Activated CD8-positive, alpha-beta memory T cell treated with anti-CD3 and anti-CD28 coated beads, Interleukin-2, amount 50 U/mL, for 24 hours (primary cell): ENCODE results near the gene EIF2S2.

Source experiments
- DNase-seq: peaks from one replicate; pipeline ENCODE4 v3.0.0-alpha.2; 2020; ENCODE audit errors: extremely low read depth

EIF2S2 gene

GRCh38 chr20:34120213-34120612 is 8.2 kb upstream of the EIF2S2 start:
- DNase-seq: no peak

- no peak for DNase-seq
Observed at GRCh38 chr20:34115232-34115631, 3.2 kb upstream of the EIF2S2 start.

GRCh38 chr20:34114809-34115208 is 2.8 kb upstream of the EIF2S2 start:
- no peak for DNase-seq

- no peak for DNase-seq
Observed at GRCh38 chr20:34112600-34113101, 608 bp upstream of the EIF2S2 start.

GRCh38 chr20:34110745-34111641 is 1.1 kb downstream of the EIF2S2 start:
- no peak for DNase-seq

GRCh38 chr20:34110025-34110744 is 1.9 kb downstream of the EIF2S2 start:
- no peak for DNase-seq

GRCh38 chr20:34109442-34109841 is 2.6 kb downstream of the EIF2S2 start:
- no peak for DNase-seq

GRCh38 chr20:34108616-34109174 is 3.3 kb downstream of the EIF2S2 start:
- no peak for DNase-seq

GRCh38 chr20:34105978-34106675 is 5.9 kb downstream of the EIF2S2 start:
- DNase-seq: no peak

GRCh38 chr20:34104059-34104458 is 8.0 kb downstream of the EIF2S2 start:
- no peak for DNase-seq

GRCh38 chr20:34102342-34102741 is 9.7 kb downstream of the EIF2S2 start:
- DNase-seq: no peak

GRCh38 chr20:34100576-34100975 is 11.5 kb downstream of the EIF2S2 start:
- no peak for DNase-seq

- no peak for DNase-seq
Observed at GRCh38 chr20:34099675-34100074, 12.4 kb downstream of the EIF2S2 start.

GRCh38 chr20:34098570-34098969 is 13.5 kb downstream of the EIF2S2 start:
- DNase-seq: no peak

- DNase-seq: no peak
Observed at GRCh38 chr20:34096699-34097444, 15.2 kb downstream of the EIF2S2 start.

GRCh38 chr20:34095825-34096224 is 16.2 kb downstream of the EIF2S2 start:
- DNase-seq: no peak

- no peak for DNase-seq
Observed at GRCh38 chr20:34093895-34094294, 18.1 kb downstream of the EIF2S2 start.

GRCh38 chr20:34091637-34092200 is 20.3 kb downstream of the EIF2S2 start:
- no peak for DNase-seq

- no peak for DNase-seq
Observed at GRCh38 chr20:34090645-34091044, 21.4 kb downstream of the EIF2S2 start.

- DNase-seq: no peak
Observed at GRCh38 chr20:34089655-34090345, 22.2 kb downstream of the EIF2S2 start.
